LNCAP (cell line): ENCODE results near the gene CCDC92B.

ENCODE experiments used
- CTCF ChIP-seq: fragments of 450-650 bp; IDR thresholded peaks from 2 replicates; pipeline ENCODE4 v1.5.1; 2017; ENCODE audit warnings: mild to moderate bottlenecking

Gene CCDC92B

GRCh38 chr17:2780931-2781454 lies 31.5 kb upstream of the CCDC92B start:
- TF ChIP-seq CTCF = no peak

- no peak for TF ChIP-seq CTCF
Measured at GRCh38 chr17:2780256-2780655, 30.8 kb upstream of the CCDC92B start.

- no peak for TF ChIP-seq CTCF
Measured at GRCh38 chr17:2779545-2779944, 30.1 kb upstream of the CCDC92B start.

GRCh38 chr17:2778489-2778888 lies 29.0 kb upstream of the CCDC92B start:
- no peak for TF ChIP-seq CTCF

- TF ChIP-seq CTCF = no peak
Measured at GRCh38 chr17:2777242-2777867, 27.9 kb upstream of the CCDC92B start.

GRCh38 chr17:2776589-2777241 lies 27.3 kb upstream of the CCDC92B start:
- TF ChIP-seq CTCF = no peak

GRCh38 chr17:2775206-2775605 lies 25.8 kb upstream of the CCDC92B start:
- TF ChIP-seq CTCF = no peak
